ENCODE results near the gene YBEY. TPM values are rescaled to one million over a fixed set of nuclear protein-coding genes. Genes with fewer than 3 reads are reported as not detected.

Gene YBEY
- total RNA-seq, 1 donor from 2014 or later, result 11.9 TPM

- peak; percentile 42 for ATAC-seq
Measured at GRCh38 chr21:46264690-46265144, 21.4 kb upstream of the YBEY start.

GRCh38 chr21:46265736-46266525 is 20.2 kb upstream of the YBEY start:
- ATAC-seq, result no peak

- ATAC-seq, result no peak
Measured at GRCh38 chr21:46266946-46267345, 19.2 kb upstream of the YBEY start.

GRCh38 chr21:46268371-46268770 is 17.8 kb upstream of the YBEY start:
- ATAC-seq, result no peak

- ATAC-seq, result peak; percentile 39
Measured at GRCh38 chr21:46269466-46269865, 16.7 kb upstream of the YBEY start.

- ATAC-seq, result no peak
Measured at GRCh38 chr21:46273341-46273740, 12.8 kb upstream of the YBEY start.

- ATAC-seq, result no peak
Measured at GRCh38 chr21:46274797-46275390, 11.2 kb upstream of the YBEY start.

GRCh38 chr21:46284077-46284644 is 2.0 kb upstream of the YBEY start:
- no peak for ATAC-seq

- no peak for ATAC-seq
Measured at GRCh38 chr21:46284733-46285132, 1.4 kb upstream of the YBEY start.

- ATAC-seq, result no peak
Measured at GRCh38 chr21:46285206-46285661, 908 bp upstream of the YBEY start, which contains the start of gene MCM3AP. TSS of gene MCM3AP (minus strand) at chr21:46285611. CDS start at chr21:46285286, 325 bp downstream.

- ATAC-seq, result no peak
Measured at GRCh38 chr21:46286648-46287002, 483 bp downstream of the YBEY start.

GRCh38 chr21:46287541-46287940 is 1.4 kb downstream of the YBEY start:
- no peak for ATAC-seq

- no peak for ATAC-seq
Measured at GRCh38 chr21:46289655-46290179, 3.6 kb downstream of the YBEY start.

- no peak for ATAC-seq
Measured at GRCh38 chr21:46291561-46291960, 5.4 kb downstream of the YBEY start.

- ATAC-seq, result no peak
Measured at GRCh38 chr21:46294647-46295176, 8.6 kb downstream of the YBEY start.

GRCh38 chr21:46295177-46295770 is 9.1 kb downstream of the YBEY start:
- peak; percentile 16 for ATAC-seq

- ATAC-seq, result peak; percentile 23
Measured at GRCh38 chr21:46295996-46296752, 10.0 kb downstream of the YBEY start.

GRCh38 chr21:46297338-46298271 is 11.5 kb downstream of the YBEY start:
- ATAC-seq, result peak; percentile 49

GRCh38 chr21:46299167-46299566 is 13.0 kb downstream of the YBEY start:
- no peak for ATAC-seq

- ATAC-seq, result peak; percentile 16
Measured at GRCh38 chr21:46301759-46302158, 15.6 kb downstream of the YBEY start.

- ATAC-seq, result no peak
Measured at GRCh38 chr21:46304437-46304836, 18.3 kb downstream of the YBEY start.

Data from esophagus mucosa (tissue), 1 donor.